ENCODE measurements around the gene EFCAB6.

Gene EFCAB6

DNA sequence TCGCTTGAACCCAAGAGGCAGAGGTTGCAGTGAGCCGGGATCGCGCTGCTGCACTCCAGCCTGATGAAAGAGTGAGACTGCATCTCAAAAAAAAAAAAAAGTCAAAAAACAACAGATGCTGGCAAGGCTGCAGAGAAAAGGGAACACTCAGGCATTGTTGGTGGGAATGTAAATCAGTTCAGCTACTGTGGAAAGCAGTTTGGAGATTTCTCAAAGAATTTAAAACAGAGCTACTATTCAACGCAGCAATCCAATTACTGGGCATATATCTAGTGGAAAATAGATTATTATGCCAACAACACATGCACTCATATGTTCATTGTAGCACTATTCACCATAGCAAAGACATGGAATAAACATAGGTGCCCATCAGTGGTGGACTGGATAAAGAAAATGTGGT lies 89.7 kb downstream of the EFCAB6 start:
- Histone ChIP-seq H3K9me2 (replicated peaks; ENCODE audit: low read depth, low read length) (no peaks in the 10 kb centered on the region), H3K9me3 (ENCODE audit: insufficient read depth, low read depth, low read length) (no peaks in the 10 kb centered on the region), H4K20me1 (ENCODE audit: insufficient read depth, low read length, poor library complexity, severe bottlenecking) (no peaks in the 10 kb centered on the region), H3K9ac (ENCODE audit: low read depth, low read length, poor library complexity, severe bottlenecking) (no peak overlapping the region), H3F3A (ENCODE audit: low read depth) (no peaks in the 10 kb centered on the region), H3K4me1 (ENCODE audit: insufficient read depth, low read length, poor library complexity, severe bottlenecking) (no peaks in the 10 kb centered on the region), H3K4me2 (ENCODE audit: low read depth, low read length, poor library complexity, severe bottlenecking) (no peak overlapping the region), H3K4me3 (ENCODE audit: low read length, poor library complexity, severe bottlenecking) (no peak overlapping the region), H3K27me3 (ENCODE audit: insufficient read depth, low read length, poor library complexity, severe bottlenecking) (no peaks in the 10 kb centered on the region), H2AFZ (ENCODE audit: low read length) (no peak overlapping the region), H3K79me2 (ENCODE audit: insufficient read depth, low read length) (no peaks in the 10 kb centered on the region), H3K36me3 (ENCODE audit: insufficient read depth, low read length) (no peaks in the 10 kb centered on the region)
- no peak for TF ChIP-seq EZH2phosphoT487 (IDR thresholded peaks at IDR 0.05; ENCODE audit: borderline replicate concordance)
- TF ChIP-seq CTCF (conservative IDR thresholded peaks at IDR 0.05; ENCODE audit: low read length): no peak

- Histone ChIP-seq H3F3A (ENCODE audit: low read depth) (no peaks in the 10 kb centered on the region), H3K9ac (ENCODE audit: low read depth, low read length, poor library complexity, severe bottlenecking) (no peak overlapping the region), H3K9me2 (replicated peaks; ENCODE audit: low read depth, low read length) (no peaks in the 10 kb centered on the region)
Observed at GRCh38 chr22:43720716-43721115, 91.4 kb downstream of the EFCAB6 start.

DNA sequence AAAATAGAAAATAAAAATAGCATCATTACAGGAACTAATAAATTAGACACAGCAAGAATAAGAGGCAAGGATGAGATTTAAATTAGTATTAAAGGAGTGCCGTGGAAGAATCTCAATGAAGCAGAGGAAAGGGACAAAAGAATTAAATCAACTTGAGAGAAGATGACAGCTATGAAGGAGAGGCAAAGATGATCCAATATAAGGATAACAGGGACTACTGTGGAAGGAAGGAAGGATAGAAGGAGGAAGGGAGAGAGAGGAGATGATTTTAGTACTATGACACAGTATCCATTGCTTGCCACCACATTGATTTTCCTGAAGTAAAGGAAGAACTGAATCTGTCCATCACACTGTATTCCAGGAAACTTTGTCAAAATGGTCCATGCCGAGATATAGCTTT lies 98.0 kb downstream of the EFCAB6 start:
- no peaks in the 10 kb centered on the region for H4K20me1 ChIP-seq (ENCODE audit: insufficient read depth, low read length, poor library complexity, severe bottlenecking)
- H2AFZ ChIP-seq (ENCODE audit: low read length): no peak overlapping the region
- H3K4me3 ChIP-seq (ENCODE audit: low read length, poor library complexity, severe bottlenecking): no peak overlapping the region
- no peaks in the 10 kb centered on the region for H3K79me2 ChIP-seq (ENCODE audit: insufficient read depth, low read length)
- H3K9me3 ChIP-seq (ENCODE audit: insufficient read depth, low read depth, low read length): no peaks in the 10 kb centered on the region
- H3K4me2 ChIP-seq (ENCODE audit: low read depth, low read length, poor library complexity, severe bottlenecking): no peak overlapping the region
- TF ChIP-seq EZH2phosphoT487 (IDR thresholded peaks at IDR 0.05; ENCODE audit: borderline replicate concordance): no peak
- no peak for TF ChIP-seq CTCF (conservative IDR thresholded peaks at IDR 0.05; ENCODE audit: low read length)
- H3K27me3 ChIP-seq (ENCODE audit: insufficient read depth, low read length, poor library complexity, severe bottlenecking): no peaks in the 10 kb centered on the region
- H3K4me1 ChIP-seq (ENCODE audit: insufficient read depth, low read length, poor library complexity, severe bottlenecking): no peaks in the 10 kb centered on the region
- no peaks in the 10 kb centered on the region for H3K36me3 ChIP-seq (ENCODE audit: insufficient read depth, low read length)
- H3F3A ChIP-seq (ENCODE audit: low read depth): no peaks in the 10 kb centered on the region
- no peaks in the 10 kb centered on the region for H3K9me2 ChIP-seq (replicated peaks; ENCODE audit: low read depth, low read length)
- H3K9ac ChIP-seq (ENCODE audit: low read depth, low read length, poor library complexity, severe bottlenecking): no peak overlapping the region

More at GRCh38 chr22:43720716-43721115, 91.4 kb downstream of the EFCAB6 start:
- Histone ChIP-seq H3K4me1 (ENCODE audit: insufficient read depth, low read length, poor library complexity, severe bottlenecking) (no peaks in the 10 kb centered on the region), H2AFZ (ENCODE audit: low read length) (no peak overlapping the region), H3K79me2 (ENCODE audit: insufficient read depth, low read length) (no peaks in the 10 kb centered on the region), H3K4me2 (ENCODE audit: low read depth, low read length, poor library complexity, severe bottlenecking) (no peak overlapping the region), H3K9me3 (ENCODE audit: insufficient read depth, low read depth, low read length) (no peaks in the 10 kb centered on the region), H3K4me3 (ENCODE audit: low read length, poor library complexity, severe bottlenecking) (no peak overlapping the region), H3K36me3 (ENCODE audit: insufficient read depth, low read length) (no peaks in the 10 kb centered on the region), H4K20me1 (ENCODE audit: insufficient read depth, low read length, poor library complexity, severe bottlenecking) (no peaks in the 10 kb centered on the region), H3K27me3 (ENCODE audit: insufficient read depth, low read length, poor library complexity, severe bottlenecking) (no peaks in the 10 kb centered on the region)
- no peak for TF ChIP-seq EZH2phosphoT487 (IDR thresholded peaks at IDR 0.05; ENCODE audit: borderline replicate concordance)

DNA sequence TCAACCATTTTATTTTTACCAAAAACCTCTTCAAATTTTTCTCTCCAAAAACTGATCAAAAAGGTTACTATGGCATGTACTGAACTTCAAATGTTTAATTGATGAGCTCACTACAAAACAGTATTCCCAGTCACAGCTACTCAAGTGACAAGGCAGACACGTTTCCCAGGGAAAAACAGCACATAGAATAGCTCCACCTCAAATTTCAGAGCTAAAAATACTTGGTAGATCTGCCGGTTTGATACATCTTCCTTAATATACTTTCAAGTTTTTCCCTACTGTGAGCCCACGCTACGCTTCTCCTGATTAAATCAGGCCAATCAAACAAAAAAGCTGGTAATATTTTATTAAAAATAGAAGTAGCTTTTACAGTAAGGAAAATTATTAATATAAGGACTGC lies 100.4 kb downstream of the EFCAB6 start:
- H3K4me3 ChIP-seq (ENCODE audit: low read length, poor library complexity, severe bottlenecking): no peak overlapping the region
- no peak overlapping the region for H2AFZ ChIP-seq (ENCODE audit: low read length)
- no peaks in the 10 kb centered on the region for H3F3A ChIP-seq (ENCODE audit: low read depth)
- no peaks in the 10 kb centered on the region for H3K36me3 ChIP-seq (ENCODE audit: insufficient read depth, low read length)
- TF ChIP-seq CTCF (conservative IDR thresholded peaks at IDR 0.05; ENCODE audit: low read length) (no peak), EZH2phosphoT487 (IDR thresholded peaks at IDR 0.05; ENCODE audit: borderline replicate concordance) (no peak)
- no peaks in the 10 kb centered on the region for H3K4me1 ChIP-seq (ENCODE audit: insufficient read depth, low read length, poor library complexity, severe bottlenecking)
- H3K9me2 ChIP-seq (replicated peaks; ENCODE audit: low read depth, low read length): no peaks in the 10 kb centered on the region
- no peaks in the 10 kb centered on the region for H3K9me3 ChIP-seq (ENCODE audit: insufficient read depth, low read depth, low read length)
- no peak overlapping the region for H3K9ac ChIP-seq (ENCODE audit: low read depth, low read length, poor library complexity, severe bottlenecking)
- H3K4me2 ChIP-seq (ENCODE audit: low read depth, low read length, poor library complexity, severe bottlenecking): no peak overlapping the region
- no peaks in the 10 kb centered on the region for H3K79me2 ChIP-seq (ENCODE audit: insufficient read depth, low read length)
- no peaks in the 10 kb centered on the region for H4K20me1 ChIP-seq (ENCODE audit: insufficient read depth, low read length, poor library complexity, severe bottlenecking)
- H3K27me3 ChIP-seq (ENCODE audit: insufficient read depth, low read length, poor library complexity, severe bottlenecking): no peaks in the 10 kb centered on the region
